GM12878 (cell line): ENCODE data around the gene RTN4R. TPM values are rescaled to one million over a fixed set of nuclear protein-coding genes. Genes with fewer than 3 reads are reported as not detected.
"Not testable (repeated sequence)": the region's sequence is repeated elsewhere in the genome, so short reads cannot be mapped to it uniquely, and the experiment has no call there.

ENCODE experiments used
- ATAC-seq: fragments of 200-7000 bp; cut with Tn5 transposase; 3 replicates; pipeline ENCODE4 v1.9.1; 2020; ENCODE audit warnings: mild to moderate bottlenecking, moderate library complexity
- BruUV-seq: library from RNA; stranded (reverse); fragments of 400-500 nt; replicated peaks from 2 replicates; lab custom pipeline; 2021; lab: Mats Ljungman, UMichigan
- CTCF ChIA-PET: fragments of 300-600 bp; sonication (Branson Sonifier 250); formaldehyde crosslinking; extraction: SDS; loops from one replicate; lab custom pipeline; 2021; ENCODE audit warnings: inconsistent platforms; lab: Yijun Ruan, JAX
- POLR2A ChIA-PET: fragments of 350-600 bp; formaldehyde crosslinking; extraction: SDS; loops from one replicate; lab custom pipeline; 2021; ENCODE audit warnings: inconsistent platforms; lab: Charles Lee
- RAD21 ChIA-PET: fragments of 300-600 bp; sonication (Branson Sonifier 250); formaldehyde crosslinking; loops from one replicate; lab custom pipeline; 2023; ENCODE audit warnings: antibody characterized with exemption; ENCODE audit not compliant: unreplicated experiment; lab: Charles Lee
- SMC1A ChIA-PET: fragments of 300-600 bp; sonication (Branson Sonifier 250); formaldehyde crosslinking; loops from one replicate; lab custom pipeline; 2023; ENCODE audit not compliant: unreplicated experiment, uncharacterized antibody; lab: Charles Lee
- DNase-seq: peaks from one replicate; pipeline ENCODE4 v3.0.0-alpha.2; 2011; ENCODE audit warnings: low read depth, low spot score
- FAIRE-seq: peaks from 3 replicates; lab custom pipeline; 2011; peaks lifted over from hg19 to GRCh38; lab: Jason Lieb, UNC
- H2AFZ ChIP-seq: 2 replicates; pipeline ENCODE4 v1.6.0; 2011; ENCODE audit warnings: low read depth, low read length, control low read depth; ENCODE audit not compliant: control insufficient read depth
- H3K27ac ChIP-seq: 2 replicates; pipeline ENCODE4 v1.5.1; 2011; ENCODE audit warnings: control low read depth; ENCODE audit not compliant: control insufficient read depth, insufficient read depth
- H3K27me3 ChIP-seq, 2 experiments: replicated peaks in 1 of 2; 2 replicates each; pipeline versions ENCODE4 v1.6.0 to v1.6.1; 2011; ENCODE audit warnings: low read length in 1 of 2; ENCODE audit not compliant: control insufficient read depth in 2 of 2, insufficient read depth in 2 of 2
- H3K36me3 ChIP-seq, 2 experiments: 2 replicates each; pipeline ENCODE4 v1.5.1; 2011; ENCODE audit warnings: low read length in 1 of 2; ENCODE audit not compliant: control insufficient read depth in 2 of 2, insufficient read depth in 2 of 2
- H3K4me1 ChIP-seq: 2 replicates; pipeline ENCODE4 v1.6.1; 2011; ENCODE audit warnings: mild to moderate bottlenecking, low read length, moderate library complexity, mixed read lengths; ENCODE audit not compliant: control insufficient read depth, insufficient read depth
- H3K4me2 ChIP-seq: 2 replicates; pipeline ENCODE4 v1.6.0; 2011; ENCODE audit warnings: control low read depth; ENCODE audit not compliant: control insufficient read depth, insufficient read depth
- H3K4me3 ChIP-seq: fragments of 200-600 bp; sonication (generic); 2 replicates; pipeline ENCODE4 v1.5.1; 2016
- H3K79me2 ChIP-seq: 2 replicates; pipeline ENCODE4 v1.6.0; 2011; ENCODE audit warnings: low read length; ENCODE audit not compliant: control insufficient read depth, insufficient read depth
- H3K9ac ChIP-seq: 2 replicates; pipeline ENCODE4 v1.8.0; 2011; ENCODE audit warnings: low read length, control low read depth, mixed read lengths; ENCODE audit not compliant: control insufficient read depth, insufficient read depth
- H3K9me3 ChIP-seq: replicated peaks from 3 replicates; pipeline ENCODE4 v1.5.1; 2011; ENCODE audit warnings: mild to moderate bottlenecking, low read length; ENCODE audit not compliant: control insufficient read depth, insufficient read depth
- H4K20me1 ChIP-seq: 2 replicates; pipeline ENCODE4 v1.6.0; 2011; ENCODE audit not compliant: control insufficient read depth, insufficient read depth
- NKRF ChIP-seq: fragments of 450-650 bp; conservative IDR thresholded peaks from 2 replicates; pipeline ENCODE4 v1.6.1; 2017; ENCODE audit warnings: mild to moderate bottlenecking, moderate library complexity
- SIX5 ChIP-seq: IDR thresholded peaks from 2 replicates; pipeline ENCODE4 v1.6.1; 2011; ENCODE audit warnings: mild to moderate bottlenecking, low read depth, low read length, moderate library complexity; ENCODE audit not compliant: severe bottlenecking
- ZSCAN29 ChIP-seq: fragments of 450-650 bp; IDR thresholded peaks from 2 replicates; pipeline ENCODE4 v1.6.1; 2017; ENCODE audit warnings: mild to moderate bottlenecking, moderate library complexity
- WGBS: methylation state at CpG from one replicate; pipeline ENCODE4 v1.1.6; 2016; ENCODE audit warnings: low lambda C conversion rate; ENCODE audit not compliant: insufficient replicate concordance, insufficient coverage; ENCODE audit errors: missing lambda C conversion rate; 5-methylcytosine and 5-hydroxymethylcytosine counted together
- in situ Hi-C: fragments of 300-500 bp; cut with MboI; formaldehyde crosslinking; loops from 9 replicates; pipeline ENCODE4 v1.14.3; 2018; ENCODE audit warnings: mixed read lengths
- intact Hi-C: fragments of 100-400 bp; cut with micrococcal nuclease; formaldehyde crosslinking; loops from one replicate; pipeline ENCODE4 v1.14.2; 2022; ENCODE audit not compliant: unreplicated experiment
- polyA plus RNA-seq, 11 experiments: library from polyadenylated mRNA; depleted of rRNA in 4 of 11; unstranded in 6 of 11; stranded (reverse) in 5 of 11; fragments of >200 nt; fragmentation: Nextera tagmentation in 4 of 11; fragmentation: Illumina TruSeq in 1 of 11; extraction: Ambion mirVana in 4 of 11; extraction: Trizol in 1 of 11; gene quantifications; 1 replicate in 1 of 11; 2 replicates in 10 of 11; pipeline versions ENCODE4 v1.2.1 to v1.2.3, GENCODE V29; 2011 to 2016; ENCODE audit warnings: inconsistent platforms in 2 of 11, missing spikeins in 2 of 11, low read depth in 1 of 11
- total RNA-seq, 4 experiments: library from RNA; depleted of rRNA in 3 of 4; stranded (reverse); fragments of >200 nt in 3 of 4; fragmentation: Illumina TruSeq in 1 of 4; extraction: Trizol in 1 of 4; gene quantifications; 2 replicates each; pipeline versions ENCODE4 v1.2.1 to v1.2.3, GENCODE V29; 2013 to 2021

The RTN4R gene
- total and polyA plus RNA-seq, 10 of the 15 experiments (the other 5 are each of a cell fraction or from before 2014, with no cell fraction given), result 0.03 to 1.0 (median 0.60) TPM; not detected in 2

GRCh38 chr22:20304646-20305045 is 36.5 kb upstream of the RTN4R start (continued):
- no peak for TF ChIP-seq NKRF
- TF ChIP-seq ZSCAN29, result no peak
- TF ChIP-seq SIX5, result no peak
- TF ChIP-seq, all 136 proteins: peak for 0

GRCh38 chr22:20303229-20303534 is 35.1 kb upstream of the RTN4R start:
- POLR2A ChIA-PET, H3K4me2 ChIP-seq, H3K79me2 ChIP-seq, SMC1A ChIA-PET, RAD21 ChIA-PET, DNase-seq, H3K9me3 ChIP-seq, H3K9ac ChIP-seq, intact Hi-C loops, H3K27me3 ChIP-seq, BruUV-seq, H3K36me3 ChIP-seq, H2AFZ ChIP-seq, H4K20me1 ChIP-seq, ATAC-seq, H3K4me1 ChIP-seq, in situ Hi-C loops, H3K4me3 ChIP-seq, CTCF ChIA-PET, H3K27ac ChIP-seq, FAIRE-seq: not testable (repeated sequence)
- 19% methylated on average over 2 of the region's 7 CpGs for WGBS
